ENCODE results near the gene FRY.
"Not testable (repeated sequence)": the region's sequence is repeated elsewhere in the genome, so short reads cannot be mapped to it uniquely, and the experiment has no call there.

FRY gene

DNA sequence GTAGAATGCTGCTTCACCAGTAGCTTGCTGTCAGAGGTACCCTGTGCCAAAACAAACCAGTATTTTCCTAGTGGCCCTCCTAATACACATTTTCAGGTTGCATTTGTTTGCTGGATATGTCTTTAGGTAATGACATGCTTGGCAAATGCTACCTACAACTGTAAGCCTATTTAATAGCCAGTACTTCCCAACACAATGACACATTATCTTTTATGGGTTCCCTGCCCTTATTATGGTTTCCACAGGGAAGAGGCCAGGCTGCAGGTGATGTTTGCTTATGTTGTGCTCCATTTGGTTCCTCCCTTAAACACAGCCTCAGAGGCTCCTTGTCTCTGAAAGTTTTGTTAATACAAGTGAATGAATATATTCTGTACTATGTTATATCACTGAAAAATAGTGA is 24.7 kb downstream of the FRY start:
- Histone ChIP-seq H3K79me2 (no peaks in the 10 kb centered on the region), H3K4me1 (no peaks in the 10 kb centered on the region), H3K4me2 (ENCODE audit: low read length) (no peak overlapping the region), H3K27ac (no peak overlapping the region), H3K36me3 (ENCODE audit: control insufficient read depth, insufficient read depth, low read length) (no peaks in the 10 kb centered on the region), H2AFZ (no peak overlapping the region), H3K4me3 (ENCODE audit: low read depth, low read length) (no peak overlapping the region), H3K9ac (no peak overlapping the region), H3K9me3 (ENCODE audit: control insufficient read depth, low read length) (no peaks in the 10 kb centered on the region), H3K27me3 (ENCODE audit: control insufficient read depth, insufficient read depth, low read length) (no peaks in the 10 kb centered on the region)
- TF ChIP-seq, protein P1, sequence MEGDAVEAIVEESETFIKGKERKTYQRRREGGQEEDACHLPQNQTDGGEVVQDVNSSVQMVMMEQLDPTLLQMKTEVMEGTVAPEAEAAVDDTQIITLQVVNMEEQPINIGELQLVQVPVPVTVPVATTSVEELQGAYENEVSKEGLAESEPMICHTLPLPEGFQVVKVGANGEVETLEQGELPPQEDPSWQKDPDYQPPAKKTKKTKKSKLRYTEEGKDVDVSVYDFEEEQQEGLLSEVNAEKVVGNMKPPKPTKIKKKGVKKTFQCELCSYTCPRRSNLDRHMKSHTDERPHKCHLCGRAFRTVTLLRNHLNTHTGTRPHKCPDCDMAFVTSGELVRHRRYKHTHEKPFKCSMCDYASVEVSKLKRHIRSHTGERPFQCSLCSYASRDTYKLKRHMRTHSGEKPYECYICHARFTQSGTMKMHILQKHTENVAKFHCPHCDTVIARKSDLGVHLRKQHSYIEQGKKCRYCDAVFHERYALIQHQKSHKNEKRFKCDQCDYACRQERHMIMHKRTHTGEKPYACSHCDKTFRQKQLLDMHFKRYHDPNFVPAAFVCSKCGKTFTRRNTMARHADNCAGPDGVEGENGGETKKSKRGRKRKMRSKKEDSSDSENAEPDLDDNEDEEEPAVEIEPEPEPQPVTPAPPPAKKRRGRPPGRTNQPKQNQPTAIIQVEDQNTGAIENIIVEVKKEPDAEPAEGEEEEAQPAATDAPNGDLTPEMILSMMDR (IDR thresholded peaks at IDR 0.05): no peak

DNA sequence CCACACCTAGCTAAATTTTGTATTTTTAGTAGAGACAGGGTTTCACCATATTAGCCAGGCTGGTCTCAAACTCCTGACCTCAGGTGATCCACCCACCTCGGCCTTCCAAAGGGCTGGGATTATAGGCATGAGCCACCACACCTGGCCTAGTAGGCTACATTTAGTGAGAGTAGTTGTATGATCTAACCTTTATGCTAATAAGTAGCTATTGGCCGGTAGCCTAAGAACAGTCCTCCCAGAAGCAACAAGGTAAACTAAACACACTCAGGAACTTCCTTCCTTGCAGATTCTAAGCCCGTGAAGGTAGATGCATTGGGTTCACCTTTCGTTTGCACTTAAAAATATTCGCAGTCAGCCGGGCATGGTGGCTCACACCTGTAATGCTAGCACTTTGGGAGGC is 25.8 kb downstream of the FRY start:
- H3K79me2 ChIP-seq; H3K4me2 ChIP-seq (ENCODE audit: low read length); H3K4me3 ChIP-seq (ENCODE audit: low read depth, low read length); H2AFZ ChIP-seq; H3K36me3 ChIP-seq (ENCODE audit: control insufficient read depth, insufficient read depth, low read length); H3K27ac ChIP-seq; H3K9ac ChIP-seq; H3K4me1 ChIP-seq; H3K27me3 ChIP-seq (ENCODE audit: control insufficient read depth, insufficient read depth, low read length); H3K9me3 ChIP-seq (ENCODE audit: control insufficient read depth, low read length): not testable (repeated sequence)

DNA sequence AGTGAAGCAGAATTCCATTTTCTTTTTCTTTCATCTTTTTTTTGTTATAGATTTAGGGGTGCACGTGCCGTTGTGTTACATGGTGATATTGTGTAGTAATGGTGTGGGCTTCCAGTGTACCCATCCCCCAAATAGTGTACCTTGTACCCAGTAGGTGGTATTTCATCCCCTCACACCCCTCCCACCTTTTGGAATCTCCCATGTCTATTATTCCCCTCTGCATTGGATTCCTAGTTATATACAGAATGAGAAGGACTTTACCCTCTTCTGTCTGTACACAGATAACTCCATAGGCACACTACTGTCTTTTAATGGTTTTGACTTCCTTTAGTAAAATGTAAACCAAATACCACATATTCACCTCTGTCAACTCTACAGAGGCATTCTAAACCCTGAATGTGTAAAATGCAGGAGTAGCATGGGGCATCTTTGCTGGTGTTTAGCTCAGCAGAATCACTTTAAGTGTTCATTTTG is 28.0 kb downstream of the FRY start:
- H3K27ac ChIP-seq: no peak overlapping the region
- no peak overlapping the region for H3K4me3 ChIP-seq (ENCODE audit: low read depth, low read length)
- no peaks in the 10 kb centered on the region for H3K9me3 ChIP-seq (ENCODE audit: control insufficient read depth, low read length)
- no peaks in the 10 kb centered on the region for H3K79me2 ChIP-seq
- H3K4me2 ChIP-seq (ENCODE audit: low read length): no peak overlapping the region
- H2AFZ ChIP-seq: no peak overlapping the region
- H3K9ac ChIP-seq: no peak overlapping the region
- TF ChIP-seq, protein P1 (IDR thresholded peaks at IDR 0.05): no peak
- no peaks in the 10 kb centered on the region for H3K36me3 ChIP-seq (ENCODE audit: control insufficient read depth, insufficient read depth, low read length)
- H3K4me1 ChIP-seq: no peaks in the 10 kb centered on the region
- no peaks in the 10 kb centered on the region for H3K27me3 ChIP-seq (ENCODE audit: control insufficient read depth, insufficient read depth, low read length)

DNA sequence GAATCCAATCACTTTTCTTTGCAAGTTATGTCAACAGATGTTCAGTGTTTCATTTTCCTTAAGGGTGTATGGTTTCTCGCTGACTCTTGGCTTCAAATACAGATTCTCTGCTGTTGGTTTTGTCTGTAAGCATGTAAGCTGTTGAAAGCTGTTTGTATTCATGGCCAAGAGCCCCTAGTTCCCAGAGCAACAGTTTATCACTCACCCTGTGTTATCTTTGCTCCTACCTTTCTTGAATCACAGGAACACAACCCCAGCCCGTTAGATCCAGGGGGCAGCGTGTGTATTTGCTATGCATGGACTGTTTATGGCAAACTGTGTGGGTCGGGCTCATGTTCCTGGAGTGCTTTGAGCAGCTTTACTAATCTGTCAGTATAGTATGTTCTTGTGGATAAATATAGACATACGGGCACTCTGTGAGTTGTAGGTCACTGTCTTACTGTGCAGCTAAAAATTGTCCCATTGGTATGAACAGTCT is 28.9 kb downstream of the FRY start:
- Histone ChIP-seq H2AFZ (no peak overlapping the region), H3K4me1 (no peaks in the 10 kb centered on the region), H3K4me2 (ENCODE audit: low read length) (no peak overlapping the region), H3K27me3 (ENCODE audit: control insufficient read depth, insufficient read depth, low read length) (no peaks in the 10 kb centered on the region), H3K79me2 (no peaks in the 10 kb centered on the region), H3K9ac (no peak overlapping the region), H3K36me3 (ENCODE audit: control insufficient read depth, insufficient read depth, low read length) (no peaks in the 10 kb centered on the region), H3K27ac (no peak overlapping the region), H3K9me3 (ENCODE audit: control insufficient read depth, low read length) (no peaks in the 10 kb centered on the region), H3K4me3 (ENCODE audit: low read depth, low read length) (no peak overlapping the region)
- TF ChIP-seq, protein P1 (IDR thresholded peaks at IDR 0.05): no peak

DNA sequence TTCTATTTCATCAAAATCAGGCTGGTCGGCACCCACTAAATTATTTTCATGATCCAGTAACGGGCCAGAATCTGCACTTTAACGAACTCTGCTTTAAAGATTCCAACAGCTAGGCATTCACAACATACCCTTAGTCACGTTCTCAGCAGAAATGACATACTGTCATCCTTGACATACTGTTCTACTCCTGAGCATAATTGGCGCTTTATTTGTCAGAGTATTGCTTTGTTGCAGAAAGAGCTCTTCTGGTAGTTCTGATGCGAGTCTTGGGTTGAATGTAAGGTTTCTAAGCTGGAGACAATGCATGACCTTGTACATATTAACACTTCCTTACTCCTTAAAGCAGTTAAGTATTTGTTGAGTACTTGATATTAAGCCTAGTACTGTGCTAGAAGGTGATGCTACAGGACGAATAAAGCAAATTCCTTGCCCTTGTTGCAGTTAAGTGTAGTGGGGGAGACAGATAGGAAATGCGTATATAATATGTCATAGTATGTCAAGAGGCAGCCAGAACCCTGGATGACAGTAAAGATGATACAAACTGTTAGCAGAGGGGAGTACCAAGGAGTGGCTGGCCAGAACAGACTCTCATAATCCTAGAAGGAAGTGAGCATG is 32.2 kb downstream of the FRY start:
- no peak overlapping the region for H3K4me2 ChIP-seq (ENCODE audit: low read length)
- no peaks in the 10 kb centered on the region for H3K36me3 ChIP-seq (ENCODE audit: control insufficient read depth, insufficient read depth, low read length)
- no peaks in the 10 kb centered on the region for H3K79me2 ChIP-seq
- H2AFZ ChIP-seq: no peak overlapping the region
- H3K9me3 ChIP-seq (ENCODE audit: control insufficient read depth, low read length): no peaks in the 10 kb centered on the region
- no peaks in the 10 kb centered on the region for H3K4me1 ChIP-seq
- H3K27me3 ChIP-seq (ENCODE audit: control insufficient read depth, insufficient read depth, low read length): no peaks in the 10 kb centered on the region
- TF ChIP-seq, protein P1 (IDR thresholded peaks at IDR 0.05): no peak
- no peak overlapping the region for H3K4me3 ChIP-seq (ENCODE audit: low read depth, low read length)
- H3K27ac ChIP-seq: no peak overlapping the region
- H3K9ac ChIP-seq: no peak overlapping the region

Measured in parathyroid adenoma (tissue), 2 donors.